NB4 (cell line): ENCODE measurements around the gene MAP3K8.

ENCODE experiments used
- MAX ChIP-seq: IDR thresholded peaks from 2 replicates; pipeline ENCODE4 v1.6.1; 2011; ENCODE audit warnings: low read depth, low read length
- POLR2A ChIP-seq: IDR thresholded peaks from 2 replicates; pipeline ENCODE4 v1.6.1; 2011; ENCODE audit warnings: mild to moderate bottlenecking; ENCODE audit not compliant: insufficient read length; ENCODE audit errors: extremely low read depth
- TF ChIP-seq, protein P1 (sequence below): IDR thresholded peaks from one replicate; pipeline ENCODE4 v1.5.1; 2012; ENCODE audit warnings: low read depth, low read length

DNA sequence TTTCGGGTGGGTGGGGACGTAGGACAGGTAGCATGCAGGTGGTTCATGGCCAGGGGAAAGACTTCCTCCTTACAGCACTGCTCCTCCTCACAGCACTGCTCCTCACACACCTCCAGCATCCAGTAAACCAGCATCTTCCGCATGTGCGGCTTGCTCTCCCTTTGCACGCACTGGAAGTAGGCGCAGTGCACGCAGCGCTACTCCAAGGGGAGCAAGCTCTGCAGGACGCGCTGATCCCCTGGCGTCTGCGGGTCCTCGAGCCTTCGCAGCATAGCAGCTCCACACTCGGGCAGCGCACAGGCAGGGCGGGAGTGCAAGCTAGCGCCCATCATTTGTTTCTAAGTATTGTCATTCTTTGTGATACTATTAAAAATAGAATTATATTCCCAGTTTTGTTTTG, 30.5 kb upstream of the MAP3K8 start:
- TF ChIP-seq, protein P1, sequence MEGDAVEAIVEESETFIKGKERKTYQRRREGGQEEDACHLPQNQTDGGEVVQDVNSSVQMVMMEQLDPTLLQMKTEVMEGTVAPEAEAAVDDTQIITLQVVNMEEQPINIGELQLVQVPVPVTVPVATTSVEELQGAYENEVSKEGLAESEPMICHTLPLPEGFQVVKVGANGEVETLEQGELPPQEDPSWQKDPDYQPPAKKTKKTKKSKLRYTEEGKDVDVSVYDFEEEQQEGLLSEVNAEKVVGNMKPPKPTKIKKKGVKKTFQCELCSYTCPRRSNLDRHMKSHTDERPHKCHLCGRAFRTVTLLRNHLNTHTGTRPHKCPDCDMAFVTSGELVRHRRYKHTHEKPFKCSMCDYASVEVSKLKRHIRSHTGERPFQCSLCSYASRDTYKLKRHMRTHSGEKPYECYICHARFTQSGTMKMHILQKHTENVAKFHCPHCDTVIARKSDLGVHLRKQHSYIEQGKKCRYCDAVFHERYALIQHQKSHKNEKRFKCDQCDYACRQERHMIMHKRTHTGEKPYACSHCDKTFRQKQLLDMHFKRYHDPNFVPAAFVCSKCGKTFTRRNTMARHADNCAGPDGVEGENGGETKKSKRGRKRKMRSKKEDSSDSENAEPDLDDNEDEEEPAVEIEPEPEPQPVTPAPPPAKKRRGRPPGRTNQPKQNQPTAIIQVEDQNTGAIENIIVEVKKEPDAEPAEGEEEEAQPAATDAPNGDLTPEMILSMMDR: no peak
- no peak for TF ChIP-seq MAX
- TF ChIP-seq POLR2A: no peak
